GM18519 (cell line): ENCODE data around the gene AMOTL2.

Experiments used
- ATAC-seq: cut with Tn5 transposase; IDR thresholded peaks from one replicate; pipeline ENCODE4 v1.9.1; 2021; ENCODE audit warnings: mild to moderate bottlenecking, moderate library complexity; ENCODE audit not compliant: unreplicated experiment, low FRiP score

AMOTL2 gene

GRCh38 chr3:134374105-134374790 is at the start of gene AMOTL2:
AMOTL2 (minus strand) TSS chr3:134374447; CDS start chr3:134371433, 3,014 bp downstream.
- ATAC-seq, result no peak

DNA sequence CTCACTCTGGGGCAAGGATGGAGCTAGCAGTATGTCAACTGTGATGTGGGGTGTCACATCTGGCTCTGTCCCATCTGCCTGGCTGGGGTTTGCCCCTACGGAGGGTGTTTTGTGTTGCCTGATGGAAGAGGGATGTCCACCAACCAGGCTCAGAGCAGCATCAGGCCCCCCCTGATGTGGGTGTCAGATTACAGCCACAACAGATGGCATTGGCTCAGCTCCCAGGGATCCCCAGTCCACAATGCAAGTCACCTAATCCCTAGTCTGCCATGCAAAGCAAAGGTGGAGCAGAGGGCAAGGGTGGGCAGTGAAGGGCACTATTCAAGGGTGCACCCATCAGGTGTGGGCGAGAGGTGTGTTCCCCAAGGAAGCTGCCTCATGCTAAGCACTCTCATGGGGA is 48.9 kb upstream of the AMOTL2 start:
- ATAC-seq, result no peak

GRCh38 chr3:134419960-134420321 is 45.7 kb upstream of the AMOTL2 start:
- no peak for ATAC-seq

DNA sequence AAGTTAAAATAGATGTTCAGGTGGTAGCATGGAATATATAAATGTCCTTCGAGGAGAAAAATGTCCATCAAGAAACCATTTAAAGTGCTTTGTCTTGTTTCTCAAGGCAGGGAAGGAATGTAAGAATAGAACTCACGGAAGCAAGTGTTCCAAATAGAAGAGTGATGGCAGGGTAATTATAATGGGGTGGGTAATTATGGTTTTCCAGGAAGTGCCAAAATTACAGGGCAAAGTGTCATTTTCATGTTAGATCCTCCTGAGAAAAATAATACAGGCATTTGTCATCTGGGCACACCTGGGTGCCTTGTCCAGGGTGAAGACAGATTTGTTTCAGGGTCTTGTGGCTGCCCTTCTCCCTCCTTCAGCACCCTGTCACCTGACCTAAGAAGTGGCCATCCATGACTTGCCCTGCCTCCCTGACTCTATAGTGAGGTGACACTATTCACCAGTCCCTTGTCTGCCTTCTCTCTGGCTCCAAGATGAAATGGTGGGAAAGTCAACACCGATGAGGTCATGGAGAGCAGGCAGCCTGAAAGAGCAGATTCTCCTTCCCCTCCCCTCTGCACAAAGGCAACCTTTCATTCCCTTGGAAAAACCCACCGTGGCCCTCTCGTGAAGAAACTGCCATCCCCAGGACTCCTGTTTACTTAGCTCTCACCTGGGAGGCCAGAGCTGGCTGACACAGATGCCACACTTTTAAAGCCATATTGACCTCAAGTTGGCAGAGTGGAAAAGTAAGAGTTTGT is 45.1 kb upstream of the AMOTL2 start:
- ATAC-seq, result no peak

- no peak for ATAC-seq
Measured at GRCh38 chr3:134409041-134409440, 34.8 kb upstream of the AMOTL2 start.

GRCh38 chr3:134407239-134407625 is 33.0 kb upstream of the AMOTL2 start:
- no peak for ATAC-seq

GRCh38 chr3:134406331-134407238 is 32.3 kb upstream of the AMOTL2 start:
- no peak for ATAC-seq

DNA sequence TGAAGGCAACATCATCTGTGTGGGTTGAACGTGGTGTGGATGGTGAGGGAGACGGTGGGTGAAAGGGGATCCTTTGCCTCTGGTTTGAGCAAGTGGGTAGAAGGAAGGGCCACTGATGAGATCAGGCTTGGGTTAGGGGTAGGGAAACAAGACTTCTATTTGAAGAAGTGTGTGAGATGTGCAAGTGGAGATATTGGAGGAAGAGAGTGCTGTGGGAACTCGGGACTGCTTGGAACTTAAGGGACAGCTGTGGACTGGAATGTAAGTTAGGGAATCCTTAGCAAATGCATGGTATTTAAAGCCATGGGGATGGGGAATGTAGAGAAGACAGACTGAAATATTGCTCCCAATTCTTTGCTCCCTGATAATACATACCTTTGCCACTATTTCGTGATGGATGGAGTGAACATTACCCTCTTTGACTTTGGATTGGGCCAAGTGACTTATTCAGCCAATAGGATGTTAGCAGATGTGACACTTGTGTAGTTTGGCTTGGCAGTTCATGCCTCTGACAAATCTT is 30.2 kb upstream of the AMOTL2 start:
- ATAC-seq, result no peak

DNA sequence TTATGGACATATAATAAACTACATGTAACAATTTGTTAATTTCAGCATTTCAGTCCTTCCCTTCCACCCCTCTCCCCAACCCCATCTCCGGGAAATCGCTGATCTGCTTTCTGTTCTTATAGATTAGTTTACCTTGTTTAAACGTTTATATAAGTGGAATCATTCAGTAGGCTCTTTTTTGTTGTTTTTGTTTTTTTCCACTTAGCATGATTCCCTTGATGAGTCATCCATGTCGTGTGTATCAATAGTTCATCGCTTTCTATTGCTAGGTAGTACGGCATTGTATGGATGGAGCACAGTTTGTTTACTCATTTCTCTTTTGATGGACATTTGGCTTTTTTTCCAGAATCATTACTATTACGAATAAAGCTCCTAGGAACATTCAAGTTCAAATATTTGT is 23.5 kb upstream of the AMOTL2 start:
- ATAC-seq, result no peak

GRCh38 chr3:134395103-134395502 is 20.9 kb upstream of the AMOTL2 start:
- ATAC-seq, result no peak

GRCh38 chr3:134394380-134394779 is 20.1 kb upstream of the AMOTL2 start:
- ATAC-seq, result no peak

GRCh38 chr3:134393074-134393473 is 18.8 kb upstream of the AMOTL2 start:
- no peak for ATAC-seq

DNA sequence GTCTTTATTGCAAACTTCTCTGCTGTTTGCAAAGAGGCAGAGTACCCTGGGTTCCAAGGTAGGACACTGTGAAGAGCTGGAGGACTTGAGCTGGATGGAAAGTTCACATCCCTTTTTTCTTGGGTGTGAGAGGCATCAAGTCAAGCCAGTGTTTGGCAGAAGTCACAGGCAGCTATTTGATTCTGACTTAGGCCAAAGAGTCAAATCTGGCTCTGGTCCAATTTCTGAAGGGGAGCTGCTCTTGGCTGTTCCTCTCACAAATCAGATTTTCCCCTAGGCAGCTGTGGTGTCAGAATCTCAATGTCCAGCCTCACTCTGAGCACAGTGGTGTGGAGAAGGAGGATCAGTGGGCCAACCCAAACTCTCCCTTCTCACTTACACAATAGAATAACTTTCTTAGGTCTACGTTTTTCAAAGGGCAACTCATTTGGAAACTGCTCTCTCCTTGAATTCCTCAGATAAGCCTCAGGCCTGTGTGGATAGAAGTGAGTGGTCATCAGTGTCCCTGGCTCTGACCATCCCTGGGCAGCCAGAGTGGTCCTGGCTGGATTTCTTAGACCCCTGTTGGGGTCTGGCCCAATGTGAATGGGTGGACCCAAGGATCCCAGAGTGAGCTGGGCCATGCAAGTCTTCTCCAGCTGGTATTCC is 18.2 kb upstream of the AMOTL2 start:
- no peak for ATAC-seq

DNA sequence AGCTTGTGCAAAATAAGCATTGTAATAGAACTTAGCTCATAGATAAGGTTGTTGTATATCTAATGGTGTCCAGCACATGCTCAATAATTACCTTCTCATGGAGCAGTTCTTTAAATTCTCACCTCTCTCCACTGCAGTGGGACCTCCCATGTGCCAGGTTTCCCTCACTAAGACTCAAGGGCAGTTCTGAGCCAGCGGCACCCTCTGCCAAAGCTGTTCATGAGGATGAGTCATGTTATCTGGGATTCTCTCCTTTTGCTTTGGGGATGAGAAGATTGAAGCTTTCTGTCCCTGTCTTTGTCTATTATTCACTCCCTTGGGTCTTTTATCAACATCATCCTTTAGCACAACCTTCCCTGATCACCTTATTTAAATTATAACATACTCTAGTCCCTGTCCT is 15.6 kb upstream of the AMOTL2 start:
- no peak for ATAC-seq

GRCh38 chr3:134388788-134389485 is 14.7 kb upstream of the AMOTL2 start:
- no peak for ATAC-seq

GRCh38 chr3:134388292-134388691 is 14.0 kb upstream of the AMOTL2 start:
- no peak for ATAC-seq

DNA sequence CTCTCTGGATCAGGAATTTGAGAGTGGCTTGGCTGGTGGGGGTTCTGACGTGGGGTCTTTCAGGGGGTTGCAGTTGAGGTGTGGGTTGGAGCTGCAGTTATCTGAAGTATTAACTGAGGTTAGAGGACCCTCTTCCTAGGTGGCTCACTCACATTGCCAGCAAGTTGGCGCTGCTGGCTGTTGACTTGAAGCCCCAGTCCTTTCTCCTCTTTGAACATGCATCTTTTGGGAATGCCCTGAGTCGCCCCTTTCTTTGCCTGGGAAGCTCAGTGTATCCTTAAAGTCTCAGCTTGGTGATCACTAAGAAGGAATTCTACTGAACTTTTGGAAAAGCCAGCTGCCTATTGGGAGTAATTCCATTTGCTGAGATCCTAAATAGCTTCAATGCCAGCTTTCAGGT is 13.0 kb upstream of the AMOTL2 start:
- no peak for ATAC-seq

GRCh38 chr3:134384963-134385362 is 10.7 kb upstream of the AMOTL2 start:
- ATAC-seq, result no peak

DNA sequence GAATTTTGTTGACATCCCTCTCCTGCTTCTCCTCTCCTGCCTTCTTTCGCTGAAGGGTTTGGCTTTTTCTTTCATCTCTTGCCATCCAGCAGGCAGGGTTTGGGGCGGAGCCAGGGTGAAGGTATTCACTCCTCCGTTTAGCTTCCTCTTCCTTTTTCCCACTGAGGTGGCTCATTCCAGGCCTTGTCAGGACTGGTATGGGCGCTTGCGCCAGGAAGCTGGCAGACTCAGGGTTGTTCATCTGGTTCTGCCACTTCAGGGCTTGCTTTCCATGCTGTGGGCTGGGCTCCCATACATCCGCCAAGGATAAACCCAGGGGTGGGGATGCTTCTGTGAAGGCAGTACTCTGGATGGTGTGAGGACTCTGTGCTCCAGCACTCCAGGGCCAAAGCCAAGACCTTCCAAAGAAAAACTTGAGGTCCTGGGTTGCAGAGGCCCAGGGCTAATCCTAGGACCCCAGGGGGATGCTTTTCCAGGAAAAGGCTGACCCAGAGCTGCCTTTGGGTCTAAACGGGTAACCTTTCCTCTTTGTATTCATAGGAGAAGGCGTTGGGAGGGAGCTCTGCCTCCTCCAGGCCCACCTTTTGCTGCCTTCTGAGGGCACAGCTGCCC is 7.7 kb upstream of the AMOTL2 start:
- ATAC-seq, result no peak
